ENCODE measurements around the gene CGRRF1.

The CGRRF1 gene

GRCh38 chr14:54548491-54548890 is 38.8 kb downstream of the CGRRF1 start:
- no peak for DNase-seq (ENCODE audit: low spot score)

- no peak for DNase-seq (ENCODE audit: low spot score)
Measured at GRCh38 chr14:54549862-54550261, 40.2 kb downstream of the CGRRF1 start.

DNA sequence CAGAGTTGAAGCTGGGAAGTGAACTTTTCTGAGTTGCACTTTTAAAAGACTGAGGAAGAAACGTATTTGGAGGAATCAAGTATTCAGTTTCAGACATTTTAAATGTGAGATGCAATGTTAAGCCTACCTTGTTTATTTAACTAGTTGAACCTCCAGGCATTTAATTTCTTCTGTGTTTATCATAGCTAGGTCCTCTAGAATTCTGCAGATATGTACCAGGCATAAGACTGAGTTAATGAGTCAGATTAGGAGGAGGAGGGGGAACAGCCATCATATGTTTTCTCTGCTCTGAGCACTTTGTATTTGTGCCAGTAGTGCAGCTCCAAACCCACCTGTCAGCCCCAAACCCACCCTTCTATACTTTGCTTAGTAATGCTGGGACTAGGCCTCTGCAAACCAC is 40.8 kb downstream of the CGRRF1 start:
- no peak for DNase-seq (ENCODE audit: low spot score)

DNA sequence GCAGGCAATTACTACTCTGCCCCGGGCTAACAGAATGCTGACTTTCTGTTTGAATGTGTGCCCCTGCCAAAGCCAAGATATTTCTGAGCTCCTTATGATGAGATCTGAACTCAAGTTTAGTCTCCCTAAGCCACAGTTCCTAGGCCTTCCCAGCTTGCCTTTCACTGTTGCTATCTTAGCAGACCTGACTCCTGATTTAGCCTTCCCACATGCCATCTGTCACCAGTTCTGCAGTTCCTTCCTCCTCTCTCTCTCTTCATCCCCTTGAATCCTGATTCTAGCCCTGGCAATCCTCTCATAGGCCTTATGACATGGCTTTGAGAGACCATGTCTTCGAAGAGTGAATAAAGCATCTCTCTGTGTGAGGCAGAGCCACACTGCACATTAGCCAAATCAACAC is 44.7 kb downstream of the CGRRF1 start:
- DNase-seq (ENCODE audit: low spot score): no peak

- no peak for DNase-seq (ENCODE audit: low spot score)
Measured at GRCh38 chr14:54555651-54556050, 45.9 kb downstream of the CGRRF1 start.

- no peak for DNase-seq (ENCODE audit: low spot score)
Measured at GRCh38 chr14:54556535-54556934, 46.8 kb downstream of the CGRRF1 start.

DNA sequence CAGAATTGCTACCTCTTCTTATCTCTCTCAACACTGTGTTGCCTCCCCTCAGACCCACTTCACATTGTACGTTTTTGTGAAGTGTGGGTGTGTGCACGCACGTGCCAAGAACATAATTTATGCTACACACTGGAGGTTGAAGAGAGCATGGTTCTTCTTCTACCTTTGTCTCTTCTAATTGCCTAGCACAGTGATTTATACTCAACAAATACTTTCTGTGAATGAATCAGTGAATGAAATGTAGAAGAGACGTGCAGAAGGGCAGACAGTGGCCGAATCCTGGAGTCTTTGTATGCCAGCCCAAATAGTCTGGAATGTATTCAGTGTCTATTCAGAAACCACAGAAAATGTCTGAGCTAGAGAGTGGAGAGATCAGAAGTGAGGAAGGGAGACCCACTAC is 52.6 kb downstream of the CGRRF1 start:
- DNase-seq (ENCODE audit: low spot score): no peak

- no peak for DNase-seq (ENCODE audit: low spot score)
Measured at GRCh38 chr14:54564071-54564867, 54.6 kb downstream of the CGRRF1 start.

GRCh38 chr14:54564868-54565784 is 55.4 kb downstream of the CGRRF1 start:
- no peak for DNase-seq (ENCODE audit: low spot score)

DNA sequence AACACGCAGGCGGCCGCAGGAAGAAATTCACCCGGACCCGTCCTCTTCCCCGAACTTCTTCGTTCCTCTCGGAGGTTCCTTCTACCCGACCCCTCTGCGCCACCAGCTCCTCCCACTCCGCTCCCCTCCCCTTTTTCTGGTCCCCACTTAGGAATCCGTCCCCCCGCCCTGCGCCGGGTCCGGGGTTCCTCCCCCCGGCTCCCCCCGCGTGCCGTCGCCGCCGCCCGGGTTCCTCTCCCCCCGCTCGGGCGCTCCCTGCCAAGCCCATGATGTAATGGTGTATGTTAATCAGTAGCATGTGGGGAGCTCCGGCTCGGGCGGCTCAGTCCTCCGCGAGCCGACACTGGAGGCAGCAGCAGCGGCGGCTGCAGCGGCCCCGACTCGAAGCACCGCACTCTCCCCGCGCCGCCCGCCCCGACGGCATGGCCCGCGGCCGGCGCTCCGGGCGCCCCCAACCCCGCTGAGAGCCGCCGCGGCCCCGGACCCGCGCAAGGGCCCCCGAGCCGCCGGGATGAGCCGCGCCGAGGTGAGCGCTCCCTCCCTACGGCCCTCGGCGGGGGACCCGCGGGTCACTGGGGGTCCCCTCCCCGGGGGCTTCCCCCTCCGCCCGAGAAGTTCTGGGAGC is 56.2 kb downstream of the CGRRF1 start:
- peak; percentile 57 for DNase-seq (ENCODE audit: low spot score)

GRCh38 chr14:54566410-54567223 is 56.9 kb downstream of the CGRRF1 start, which contains the start of gene SAMD4A:
Gene SAMD4A (plus strand): TSS chr14:54567128. CDS start chr14:54567917, 789 bp downstream.
- peak; percentile 65 for DNase-seq (ENCODE audit: low spot score)

- no peak for DNase-seq (ENCODE audit: low spot score)
Measured at GRCh38 chr14:54567224-54567638, 57.5 kb downstream of the CGRRF1 start.

DNA sequence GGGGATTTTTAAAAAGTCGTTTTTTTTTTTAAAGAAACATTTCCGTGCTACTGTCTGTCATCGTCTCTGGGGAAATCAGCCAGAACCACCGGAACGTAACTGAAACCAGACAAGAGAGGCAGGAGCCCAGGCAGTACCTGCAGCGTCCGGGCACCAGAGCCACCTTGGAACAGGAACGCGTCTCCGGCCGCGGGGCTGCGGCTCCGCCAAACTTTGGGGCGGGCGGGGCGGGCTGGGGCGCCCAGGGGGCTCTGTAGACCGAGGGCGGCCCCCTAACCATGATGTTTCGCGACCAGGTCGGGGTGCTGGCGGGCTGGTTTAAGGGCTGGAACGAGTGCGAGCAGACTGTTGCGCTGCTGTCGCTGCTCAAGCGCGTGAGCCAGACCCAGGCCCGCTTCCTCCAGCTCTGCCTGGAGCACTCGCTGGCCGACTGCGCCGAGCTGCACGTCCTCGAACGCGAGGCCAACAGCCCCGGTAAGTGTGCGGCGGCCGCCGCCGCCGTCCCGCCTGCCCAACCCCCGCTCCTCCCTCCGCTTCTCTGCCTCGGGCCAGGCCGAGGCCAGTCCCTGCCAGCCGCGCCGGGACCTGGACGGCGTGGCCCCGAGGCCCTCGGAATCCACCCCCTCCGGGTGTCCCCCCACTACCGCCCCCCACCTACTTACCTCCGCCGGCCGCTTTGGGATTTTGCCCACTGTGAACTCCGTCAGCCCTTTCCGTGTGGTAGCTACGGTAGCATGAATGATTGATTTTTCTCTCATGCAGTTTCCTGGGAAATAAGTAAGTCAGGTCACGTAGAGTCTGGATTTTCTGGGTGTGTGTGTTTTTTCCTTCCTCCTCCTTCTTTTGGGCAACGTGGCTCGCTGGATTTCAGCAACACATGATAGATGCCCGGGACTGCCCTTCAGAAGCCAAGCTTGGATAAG is 58.2 kb downstream of the CGRRF1 start:
- no peak for DNase-seq (ENCODE audit: low spot score)

DNA sequence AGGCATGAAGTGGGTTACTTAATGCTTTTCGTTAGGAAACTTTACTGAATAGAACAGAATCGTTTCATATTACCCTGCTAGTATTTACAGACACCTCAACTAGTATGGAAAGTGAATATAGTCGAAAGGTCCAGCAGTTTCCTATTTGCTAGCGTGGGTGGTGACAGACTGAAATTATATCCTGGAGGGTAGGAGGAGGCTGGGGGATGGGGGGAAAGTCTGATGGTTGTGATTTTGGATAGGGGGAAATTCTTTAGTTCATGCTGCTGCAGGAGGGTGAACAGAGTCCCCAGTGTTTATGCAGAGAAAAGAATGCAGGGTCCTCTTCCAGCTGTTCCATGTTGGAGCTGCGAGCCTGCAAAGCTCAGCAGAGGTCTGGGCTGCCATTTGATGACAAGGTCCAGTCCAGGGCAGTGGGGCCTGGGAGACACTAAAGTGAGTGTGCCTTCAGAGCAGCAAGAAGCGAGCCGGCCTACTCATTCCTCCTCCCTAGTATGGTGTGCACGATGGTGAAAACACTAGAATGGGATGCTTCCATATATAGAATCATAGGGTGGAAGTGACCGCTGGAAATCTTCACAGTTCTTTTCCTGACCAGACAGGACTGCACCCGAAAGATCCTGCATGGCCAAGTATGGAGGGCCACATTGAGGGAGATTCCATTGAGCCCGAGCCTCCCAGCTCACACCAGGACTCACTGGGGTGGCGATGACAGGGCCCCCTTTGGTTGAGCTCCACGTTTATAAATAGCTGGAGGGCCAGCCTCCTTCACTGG is 59.3 kb downstream of the CGRRF1 start:
- no peak for DNase-seq (ENCODE audit: low spot score)

- DNase-seq (ENCODE audit: low spot score): no peak
Measured at GRCh38 chr14:54570047-54570446, 60.3 kb downstream of the CGRRF1 start.

- no peak for DNase-seq (ENCODE audit: low spot score)
Measured at GRCh38 chr14:54570631-54571415, 61.1 kb downstream of the CGRRF1 start.

DNA sequence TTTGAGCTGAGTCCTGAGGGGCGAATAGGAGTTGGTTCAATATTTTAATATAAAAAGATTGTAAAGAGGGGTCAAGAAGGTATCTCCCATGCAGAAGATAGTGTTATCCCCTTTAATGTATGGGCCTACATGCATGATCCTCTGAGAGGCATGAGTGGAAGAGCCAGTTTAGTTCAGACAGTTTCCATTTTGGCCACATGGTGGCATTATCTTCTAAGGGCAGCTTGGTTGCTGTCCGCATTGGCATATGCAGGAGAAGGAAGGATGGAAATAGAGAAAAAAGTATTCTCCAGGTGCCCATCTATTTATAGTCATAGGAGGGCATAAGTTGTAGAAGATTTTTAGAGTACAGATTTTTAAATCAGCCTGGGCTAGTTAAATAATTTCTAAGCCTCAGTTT is 62.6 kb downstream of the CGRRF1 start:
- DNase-seq (ENCODE audit: low spot score): no peak

GRCh38 chr14:54574528-54574927 is 64.8 kb downstream of the CGRRF1 start:
- DNase-seq (ENCODE audit: low spot score): no peak

DNA sequence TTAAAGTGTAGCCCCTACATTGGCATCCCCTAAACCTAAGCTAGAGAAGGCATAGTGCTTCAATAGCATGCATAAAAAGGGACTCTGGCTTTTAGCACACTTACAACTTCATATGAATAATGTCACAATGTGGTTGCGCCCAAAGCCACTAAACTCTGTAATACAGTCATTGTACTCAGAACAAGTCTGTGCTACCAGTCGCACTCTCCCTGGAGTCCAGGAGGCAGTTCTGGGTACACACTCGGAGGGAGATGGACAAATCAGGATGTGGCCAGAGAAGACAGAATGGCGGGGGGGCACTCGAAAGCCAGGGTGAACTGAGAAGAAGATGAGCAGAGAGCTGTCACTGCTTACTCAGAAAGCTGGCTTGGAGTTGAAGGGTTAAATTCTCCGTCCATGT is 67.8 kb downstream of the CGRRF1 start:
- no peak for DNase-seq (ENCODE audit: low spot score)

All from COLO829 (cell line).